A549 (cell line): Measurements from ENCODE around the gene HOMER2.

Source experiments
- CBX8 ChIP-seq: fragments of 200-600 bp; sonication (generic); IDR thresholded peaks from 2 replicates; pipeline ENCODE4 v1.6.1; 2016
- CTCF ChIP-seq: fragments of >200 bp; sonication (Bioruptor Twin); formaldehyde crosslinking; IDR thresholded peaks from 3 replicates; pipeline ENCODE4 v1.5.1; 2016
- EP300 ChIP-seq, 2 experiments: fragments of >200 bp; sonication (Bioruptor Twin); formaldehyde crosslinking; IDR thresholded peaks; 2 replicates in 1 of 2; 3 replicates in 1 of 2; pipeline ENCODE4 v1.6.1; 2016 to 2017
- HDAC2 ChIP-seq: fragments of 200-600 bp; sonication (generic); IDR thresholded peaks from 2 replicates; pipeline ENCODE4 v1.6.1; 2016
- PHF8 ChIP-seq: fragments of 200-600 bp; sonication (generic); IDR thresholded peaks from 2 replicates; pipeline ENCODE4 v1.6.1; 2016; ENCODE audit warnings: low read depth, mild to moderate bottlenecking, antibody characterized with exemption, moderate library complexity, borderline replicate concordance
- POLR2AphosphoS2 ChIP-seq: conservative IDR thresholded peaks from 2 replicates; pipeline ENCODE4 v1.6.1; 2012; ENCODE audit warnings: low read length, improper control_type of control experiment, inconsistent platforms
- SMC3 ChIP-seq: fragments of >200 bp; sonication (Bioruptor Twin); formaldehyde crosslinking; IDR thresholded peaks from 3 replicates; pipeline ENCODE4 v1.6.1; 2018; ENCODE audit warnings: inconsistent platforms
- USF2 ChIP-seq: fragments of 450-650 bp; IDR thresholded peaks from 2 replicates; pipeline ENCODE4 v1.6.1; 2014; ENCODE audit warnings: antibody characterized with exemption
- ZFP36 ChIP-seq: fragments of 450-650 bp; IDR thresholded peaks from 2 replicates; pipeline ENCODE4 v1.6.1; 2014; ENCODE audit warnings: borderline replicate concordance; ENCODE audit not compliant: partially characterized antibody
- ZNF302 ChIP-seq: fragments of 250-450 bp; sonication (Bioruptor Pico); IDR thresholded peaks from 2 replicates; pipeline ENCODE4 v1.9.0; 2021; ENCODE audit warnings: inconsistent platforms, mild to moderate bottlenecking, moderate library complexity
- TF ChIP-seq, protein P1 (sequence below): IDR thresholded peaks from 2 replicates; pipeline ENCODE4 v1.6.1; 2012

DNA sequence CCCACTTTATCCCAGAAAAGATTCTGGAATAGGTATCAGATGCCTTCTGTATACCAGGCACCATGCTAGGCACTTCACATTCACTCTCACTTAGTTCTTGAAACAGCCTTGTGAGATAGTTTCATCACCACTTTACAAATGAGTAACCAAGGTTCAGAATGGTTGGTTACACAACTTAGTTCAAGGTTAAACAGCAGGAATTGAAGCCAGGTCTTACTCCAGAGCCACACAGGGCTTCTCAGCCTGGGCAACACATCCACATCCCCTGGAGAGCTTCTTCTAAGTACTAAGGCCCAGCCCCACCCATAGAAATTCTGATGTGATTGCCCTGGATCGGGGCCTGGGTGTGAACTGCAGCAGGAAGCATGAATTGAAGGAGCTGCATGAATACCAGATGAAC, 124.4 kb downstream of the HOMER2 start:
- TF ChIP-seq ZFP36 (no peak), CTCF (no peak), SMC3 (no peak), POLR2AphosphoS2 (no peak), EP300 (IDR thresholded peaks at IDR 0.05) (no peak), PHF8 (no peak), HDAC2 (no peak), ZNF302 (CRISPR knock-in tag) (no peak), CBX8 (no peak), USF2 (no peak)
- TF ChIP-seq, protein P1, sequence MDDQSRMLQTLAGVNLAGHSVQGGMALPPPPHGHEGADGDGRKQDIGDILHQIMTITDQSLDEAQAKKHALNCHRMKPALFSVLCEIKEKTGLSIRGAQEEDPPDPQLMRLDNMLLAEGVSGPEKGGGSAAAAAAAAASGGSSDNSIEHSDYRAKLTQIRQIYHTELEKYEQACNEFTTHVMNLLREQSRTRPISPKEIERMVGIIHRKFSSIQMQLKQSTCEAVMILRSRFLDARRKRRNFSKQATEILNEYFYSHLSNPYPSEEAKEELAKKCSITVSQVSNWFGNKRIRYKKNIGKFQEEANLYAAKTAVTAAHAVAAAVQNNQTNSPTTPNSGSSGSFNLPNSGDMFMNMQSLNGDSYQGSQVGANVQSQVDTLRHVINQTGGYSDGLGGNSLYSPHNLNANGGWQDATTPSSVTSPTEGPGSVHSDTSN: no peak
